HL-60 (cell line): ENCODE data around the gene CD80.

Experiments used
- GABPA ChIP-seq: IDR thresholded peaks from 2 replicates; pipeline ENCODE4 v1.6.1; 2012; ENCODE audit warnings: low read depth
- POLR2AphosphoS5 ChIP-seq: IDR thresholded peaks from 2 replicates; pipeline ENCODE4 v1.6.1; 2012; ENCODE audit warnings: low read depth
- TF ChIP-seq, protein P1 (sequence below): IDR thresholded peaks from one replicate; pipeline ENCODE4 v1.5.1; 2011; ENCODE audit warnings: low read length, control low read depth, inconsistent platforms; ENCODE audit not compliant: insufficient read depth

- no peak for TF ChIP-seq POLR2AphosphoS5
- TF ChIP-seq, protein P1, sequence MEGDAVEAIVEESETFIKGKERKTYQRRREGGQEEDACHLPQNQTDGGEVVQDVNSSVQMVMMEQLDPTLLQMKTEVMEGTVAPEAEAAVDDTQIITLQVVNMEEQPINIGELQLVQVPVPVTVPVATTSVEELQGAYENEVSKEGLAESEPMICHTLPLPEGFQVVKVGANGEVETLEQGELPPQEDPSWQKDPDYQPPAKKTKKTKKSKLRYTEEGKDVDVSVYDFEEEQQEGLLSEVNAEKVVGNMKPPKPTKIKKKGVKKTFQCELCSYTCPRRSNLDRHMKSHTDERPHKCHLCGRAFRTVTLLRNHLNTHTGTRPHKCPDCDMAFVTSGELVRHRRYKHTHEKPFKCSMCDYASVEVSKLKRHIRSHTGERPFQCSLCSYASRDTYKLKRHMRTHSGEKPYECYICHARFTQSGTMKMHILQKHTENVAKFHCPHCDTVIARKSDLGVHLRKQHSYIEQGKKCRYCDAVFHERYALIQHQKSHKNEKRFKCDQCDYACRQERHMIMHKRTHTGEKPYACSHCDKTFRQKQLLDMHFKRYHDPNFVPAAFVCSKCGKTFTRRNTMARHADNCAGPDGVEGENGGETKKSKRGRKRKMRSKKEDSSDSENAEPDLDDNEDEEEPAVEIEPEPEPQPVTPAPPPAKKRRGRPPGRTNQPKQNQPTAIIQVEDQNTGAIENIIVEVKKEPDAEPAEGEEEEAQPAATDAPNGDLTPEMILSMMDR: no peak
- TF ChIP-seq GABPA: no peak
Measured at GRCh38 chr3:119571230-119571629, 11.8 kb upstream of the CD80 start.
